ENCODE measurements around the gene ROGDI. TPM values are rescaled to one million over a fixed set of nuclear protein-coding genes. Genes with fewer than 3 reads are reported as not detected.

The ROGDI gene
- total and polyA plus RNA-seq, 10 of the 15 experiments (the other 5 are each of a cell fraction or from before 2014, with no cell fraction given) = 0.40 to 23.5 (median 12.3) TPM

- TF ChIP-seq SUZ12 (IDR thresholded peaks at IDR 0.05; ENCODE audit: unreplicated experiment) (no peak), HDAC2 (IDR thresholded peaks at IDR 0.05) (no peak), SUPT20H (IDR thresholded peaks at IDR 0.05; ENCODE audit: borderline replicate concordance, control insufficient read depth, low read depth, low read length) (no peak), SMC3 (IDR thresholded peaks at IDR 0.05; ENCODE audit: borderline replicate concordance, low read length) (no peak), ELK1 (IDR thresholded peaks at IDR 0.05; ENCODE audit: low read depth, low read length) (no peak), IKZF1 (conservative IDR thresholded peaks at IDR 0.05) (peak; percentile 35; the same call in 1 of the 2 replicates), RB1 (IDR thresholded peaks at IDR 0.05; ENCODE audit: borderline replicate concordance) (no peak), JUNB (IDR thresholded peaks at IDR 0.05) (no peak), ZBTB11 (CRISPR knock-in tag; IDR thresholded peaks at IDR 0.05) (no peak), STAT3 (IDR thresholded peaks at IDR 0.05; ENCODE audit: low read depth, low read length) (no peak), TCF3 (IDR thresholded peaks at IDR 0.05; ENCODE audit: borderline replicate concordance, insufficient read depth, low read depth, low read length) (no peak), BHLHE40 (IDR thresholded peaks at IDR 0.05; ENCODE audit: borderline replicate concordance in 1 of 2, low read depth in 2 of 2, low read length in 1 of 2) (peak in 1 of 2 experiments; percentile 65; a peak in 2 of 4 replicates), RFX5 (IDR thresholded peaks at IDR 0.05; ENCODE audit: low read depth, low read length) (no peak), NFIC (IDR thresholded peaks at IDR 0.05; ENCODE audit: low read depth, low read length) (no peak), EGR1 (IDR thresholded peaks at IDR 0.05; ENCODE audit: borderline replicate concordance in 1 of 2, low read depth in 2 of 2, low read length in 2 of 2) (peak in 1 of 2 experiments; percentile 72; a peak in 2 of 3 replicates), ZBTB4 (CRISPR knock-in tag; IDR thresholded peaks at IDR 0.05) (no peak), MAX (IDR thresholded peaks at IDR 0.05; ENCODE audit: low read depth, low read length) (no peak), MTA3 (IDR thresholded peaks at IDR 0.05; ENCODE audit: borderline replicate concordance, low read length) (no peak), CHD4 (IDR thresholded peaks at IDR 0.05) (no peak), PML (IDR thresholded peaks at IDR 0.05; ENCODE audit: low read length) (no peak), EED (IDR thresholded peaks at IDR 0.05; ENCODE audit: low read depth) (no peak)
Measured at GRCh38 chr16:4802659-4803287, 340 bp upstream of the ROGDI start (continued).
